Peyer's patch (tissue), 4 donors: ENCODE measurements around the gene PARL.
"Not testable (repeated sequence)": the region's sequence is repeated elsewhere in the genome, so short reads cannot be mapped to it uniquely, and the experiment has no call there.

Experiments used
- POLR2A ChIP-seq, 2 donors: fragments of 450-650 bp; IDR thresholded peaks; one replicate each; pipeline ENCODE4 v1.5.1; 2017; ENCODE audit warnings: antibody characterized with exemption in 2 of 2, mild to moderate bottlenecking in 2 of 2, moderate library complexity in 2 of 2
- TF ChIP-seq, protein P1 (sequence below), 6 experiments: fragments of 450-650 bp in 4 of 6; fragments of 200-600 bp in 2 of 6; sonication (generic) in 1 of 6; IDR thresholded peaks; one replicate each; pipeline ENCODE4 v1.5.1; 2017 to 2019; ENCODE audit warnings: antibody characterized with exemption in 6 of 6, mild to moderate bottlenecking in 3 of 6, moderate library complexity in 1 of 6

DNA sequence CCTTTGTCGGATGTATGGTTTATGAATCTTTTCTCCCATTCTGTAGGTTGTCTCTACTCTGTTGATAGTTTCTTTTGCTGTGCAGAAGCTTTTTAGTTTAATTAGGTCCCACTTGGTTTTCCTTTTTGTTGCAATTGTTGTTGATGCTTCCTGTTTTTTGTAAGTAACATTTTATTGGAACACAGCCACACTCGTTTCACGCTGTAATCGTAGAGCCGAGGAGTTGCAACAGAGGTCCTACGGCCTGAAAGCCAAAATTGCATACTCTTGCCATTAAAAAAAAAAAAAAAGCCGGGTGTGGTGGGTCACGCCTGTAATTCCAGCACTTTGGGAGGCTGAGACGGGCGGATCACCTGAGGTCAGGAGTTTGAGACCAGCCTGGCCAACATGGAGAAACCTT lies 100.2 kb downstream of the PARL start:
- TF ChIP-seq, protein P1, sequence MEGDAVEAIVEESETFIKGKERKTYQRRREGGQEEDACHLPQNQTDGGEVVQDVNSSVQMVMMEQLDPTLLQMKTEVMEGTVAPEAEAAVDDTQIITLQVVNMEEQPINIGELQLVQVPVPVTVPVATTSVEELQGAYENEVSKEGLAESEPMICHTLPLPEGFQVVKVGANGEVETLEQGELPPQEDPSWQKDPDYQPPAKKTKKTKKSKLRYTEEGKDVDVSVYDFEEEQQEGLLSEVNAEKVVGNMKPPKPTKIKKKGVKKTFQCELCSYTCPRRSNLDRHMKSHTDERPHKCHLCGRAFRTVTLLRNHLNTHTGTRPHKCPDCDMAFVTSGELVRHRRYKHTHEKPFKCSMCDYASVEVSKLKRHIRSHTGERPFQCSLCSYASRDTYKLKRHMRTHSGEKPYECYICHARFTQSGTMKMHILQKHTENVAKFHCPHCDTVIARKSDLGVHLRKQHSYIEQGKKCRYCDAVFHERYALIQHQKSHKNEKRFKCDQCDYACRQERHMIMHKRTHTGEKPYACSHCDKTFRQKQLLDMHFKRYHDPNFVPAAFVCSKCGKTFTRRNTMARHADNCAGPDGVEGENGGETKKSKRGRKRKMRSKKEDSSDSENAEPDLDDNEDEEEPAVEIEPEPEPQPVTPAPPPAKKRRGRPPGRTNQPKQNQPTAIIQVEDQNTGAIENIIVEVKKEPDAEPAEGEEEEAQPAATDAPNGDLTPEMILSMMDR (IDR thresholded peaks at IDR 0.05), result not testable (repeated sequence)
- TF ChIP-seq POLR2A (IDR thresholded peaks at IDR 0.05), result not testable (repeated sequence)
